HG02981 (cell line): ENCODE results near the gene TCERG1L.

Source experiments
- ATAC-seq: cut with Tn5 transposase; IDR thresholded peaks from one replicate; pipeline ENCODE4 v1.9.1; 2021; ENCODE audit warnings: mild to moderate bottlenecking, moderate library complexity; ENCODE audit not compliant: unreplicated experiment

TCERG1L gene

GRCh38 chr10:131055437-131055836 is 256.1 kb downstream of the TCERG1L start:
- no peak for ATAC-seq

DNA sequence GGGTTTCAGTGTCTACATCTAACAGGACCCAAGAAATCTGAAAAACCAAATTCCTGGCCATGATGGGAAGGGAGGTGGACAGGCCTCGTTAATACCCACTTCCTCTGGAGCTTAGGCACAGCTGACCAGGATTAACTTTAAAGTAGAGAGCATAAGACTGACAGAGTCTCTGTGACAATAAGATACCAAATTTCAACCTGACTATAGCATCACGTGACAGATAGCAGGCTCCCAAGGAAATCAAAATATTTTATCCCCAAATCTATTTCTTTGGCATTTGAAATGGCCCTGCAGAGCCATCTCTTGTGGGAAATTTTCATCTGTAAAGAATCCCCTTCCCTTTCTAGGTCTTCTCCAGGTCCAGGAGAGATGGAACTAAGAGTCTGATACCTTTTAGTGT is 258.3 kb downstream of the TCERG1L start:
- no peak for ATAC-seq

- no peak for ATAC-seq
These were observed 261.3 kb downstream of the TCERG1L start for GRCh38 chr10:131050162-131050766.

GRCh38 chr10:131049016-131049415 is 262.5 kb downstream of the TCERG1L start:
- no peak for ATAC-seq

DNA sequence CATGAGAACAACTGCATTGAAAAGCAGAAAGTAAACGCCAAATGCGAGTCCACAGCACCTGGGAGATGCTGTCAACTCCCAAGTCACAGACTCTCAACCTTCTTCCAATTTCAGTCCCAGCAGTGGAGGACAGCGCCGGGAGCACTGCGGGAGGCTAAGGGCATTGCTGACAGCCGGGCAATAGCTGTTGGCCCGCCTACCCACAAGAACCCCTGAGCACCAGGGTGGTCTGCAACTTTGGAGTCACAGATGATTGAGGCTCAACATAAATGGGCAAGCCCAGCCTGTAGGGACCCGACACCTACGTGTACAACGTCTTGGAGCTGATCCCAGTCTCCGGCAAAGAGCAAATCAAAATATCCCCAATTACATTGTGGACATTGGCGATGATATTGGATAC is 262.9 kb downstream of the TCERG1L start:
- no peak for ATAC-seq

DNA sequence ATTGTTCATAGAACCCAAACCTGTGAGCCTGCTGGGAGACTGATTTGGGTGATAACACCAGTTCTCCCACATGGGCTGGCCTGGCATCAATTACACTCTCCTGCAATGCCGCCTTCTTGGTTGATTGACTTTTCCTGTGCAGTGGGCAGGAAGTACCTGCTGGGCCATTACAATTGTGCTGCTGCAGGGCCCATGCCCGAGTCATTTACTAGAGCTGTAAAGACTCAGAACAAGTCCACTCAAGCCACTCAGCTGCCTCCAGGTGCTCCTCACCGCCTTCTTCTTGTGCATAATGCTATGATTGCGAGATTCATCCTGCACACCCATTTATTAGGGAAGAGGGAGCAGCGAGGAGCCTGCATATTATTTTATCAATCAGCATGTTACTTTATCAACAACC is 264.0 kb downstream of the TCERG1L start:
- ATAC-seq, result no peak

DNA sequence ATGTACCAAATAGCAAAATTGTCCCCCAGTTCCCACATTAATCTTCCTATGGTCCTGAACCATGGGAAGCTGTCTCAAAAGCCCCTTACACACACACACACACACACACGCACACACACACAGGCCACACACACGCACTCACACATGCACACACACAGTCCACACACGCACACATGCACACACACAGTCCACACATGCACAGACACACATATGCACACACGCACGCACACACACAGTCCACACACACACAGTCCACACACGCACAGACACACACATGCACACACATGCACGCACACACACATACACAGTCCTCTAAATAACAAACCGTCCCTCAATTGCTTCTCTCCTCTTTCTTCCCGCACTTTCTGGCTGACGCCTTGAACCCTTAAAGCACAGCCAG is 265.3 kb downstream of the TCERG1L start:
- ATAC-seq, result no peak

- ATAC-seq, result no peak
These were observed 267.0 kb downstream of the TCERG1L start for GRCh38 chr10:131044379-131045111.

DNA sequence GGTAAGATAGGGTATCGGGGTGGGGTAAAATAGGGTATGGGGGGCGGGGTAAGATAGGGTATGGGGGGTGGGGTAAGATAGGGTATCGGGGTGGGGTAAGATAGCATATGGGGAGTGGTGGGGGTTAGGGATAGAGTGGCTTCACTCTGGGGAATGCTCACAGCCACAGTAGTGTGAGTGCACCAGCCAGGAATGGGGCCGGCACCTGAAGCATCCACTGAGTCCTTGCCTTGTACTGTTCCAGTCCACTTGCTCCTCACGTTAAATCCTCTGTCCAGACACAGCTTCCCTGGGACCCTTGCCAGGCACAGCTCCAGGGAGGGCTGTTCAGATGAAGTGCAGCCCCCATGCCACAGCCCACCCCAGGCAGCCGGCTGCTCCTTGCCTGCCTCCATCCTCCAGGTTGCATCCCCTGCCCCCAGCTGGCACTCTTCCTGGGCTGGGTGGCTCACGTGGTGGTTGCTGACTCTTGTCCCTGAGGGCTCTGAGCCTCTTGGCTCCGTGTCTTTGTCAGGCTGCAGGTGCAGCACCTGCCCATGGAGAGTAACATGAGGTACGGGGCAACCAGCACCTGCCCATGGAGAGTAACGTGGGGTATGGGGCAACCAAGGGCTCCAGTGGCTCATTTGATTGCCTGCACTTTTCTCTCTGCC is 268.4 kb downstream of the TCERG1L start:
- no peak for ATAC-seq
